Cardiac fibroblast (primary cell): ENCODE results near the gene SLC2A13.

Experiments used
- DNase-seq, 2 donors: peaks; one replicate each; pipeline versions ENCODE4 v3.0.0 to v3.0.0-alpha.2; 2010; ENCODE audit warnings: low read depth in 2 of 2
- H3K4me3 ChIP-seq, 2 donors: replicated peaks in 1 of 2; 1 replicate in 1 of 2; 2 replicates in 1 of 2; pipeline ENCODE4 v1.5.1; 2011; ENCODE audit warnings: low read depth in 2 of 2, low read length in 2 of 2, mild to moderate bottlenecking in 2 of 2, moderate library complexity in 1 of 2
- CTCF ChIP-seq: IDR thresholded peaks from one replicate; pipeline ENCODE4 v1.5.1; 2011; ENCODE audit warnings: low read depth, mild to moderate bottlenecking, low read length, inconsistent platforms

Gene SLC2A13

DNA sequence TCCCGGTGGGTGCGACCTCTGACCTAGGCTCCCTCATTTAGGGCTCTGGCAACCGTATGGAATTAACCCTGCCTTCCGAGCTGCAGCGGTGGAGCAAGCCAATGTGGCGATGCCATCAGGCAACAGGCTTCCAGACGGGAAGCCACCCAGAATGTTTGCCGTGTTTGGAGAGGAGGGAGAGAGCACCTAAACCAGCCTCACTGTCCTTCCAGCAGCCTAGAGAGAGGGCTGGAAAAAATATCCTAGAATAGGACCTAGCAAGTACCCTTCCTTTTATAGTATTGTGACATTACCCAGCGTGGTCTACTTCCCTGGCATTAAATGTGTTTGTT, 287 bp upstream of the SLC2A13 start:
- TF ChIP-seq CTCF = no peak
- no peak for DNase-seq
- peak overlapping the region; percentile 22 to 83 for H3K4me3 ChIP-seq

DNA sequence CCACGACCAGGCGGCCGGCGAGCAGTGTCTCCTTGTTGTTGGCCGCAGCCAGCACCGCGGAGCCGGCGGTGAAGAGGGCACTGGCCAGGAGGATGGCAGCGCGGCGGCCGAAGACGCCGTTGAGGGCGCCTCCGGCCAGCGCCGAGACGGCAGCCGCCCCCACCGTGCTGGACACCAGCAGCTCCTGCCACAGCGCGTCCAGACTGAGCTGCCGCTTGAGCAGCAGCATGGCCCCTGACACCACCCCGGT, 691 bp downstream of the SLC2A13 start:
- H3K4me3 ChIP-seq = peak overlapping the region; percentile 82 to 83
- peak in 1 of 2 donors; percentile 43 for DNase-seq
- TF ChIP-seq CTCF = no peak

GRCh38 chr12:40104461-40105264, 1.2 kb downstream of the SLC2A13 start:
- H3K4me3 ChIP-seq = peak overlapping the region; percentile 82 to 83
- DNase-seq = peak in 1 of 2 donors; percentile 6
- TF ChIP-seq CTCF = no peak

DNA sequence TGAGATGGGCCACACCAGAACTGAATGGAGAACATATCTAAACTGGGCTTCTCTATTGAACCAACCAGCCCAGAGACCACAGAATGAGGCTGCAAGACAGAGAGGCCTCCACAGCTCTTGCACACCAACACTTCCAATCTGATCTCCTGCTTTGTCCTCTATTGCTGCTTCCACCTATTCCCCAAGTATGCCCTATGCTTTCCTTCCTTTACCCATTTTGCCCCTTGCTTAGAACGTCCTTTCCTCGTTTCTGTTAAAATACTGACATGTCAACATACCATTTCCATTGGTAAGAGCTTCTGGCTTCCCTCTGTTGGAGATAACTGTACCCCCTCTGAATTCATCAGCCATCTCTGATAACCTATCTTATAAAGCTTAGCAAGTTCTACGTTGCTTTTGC, 2.8 kb downstream of the SLC2A13 start:
- TF ChIP-seq CTCF = no peak
- no peak overlapping the region for H3K4me3 ChIP-seq
- no peak for DNase-seq

GRCh38 chr12:40101747-40102146, 4.1 kb downstream of the SLC2A13 start:
- no peak for TF ChIP-seq CTCF
- no peak overlapping the region for H3K4me3 ChIP-seq
- DNase-seq = no peak

- DNase-seq = peak in 1 of 2 donors; percentile 30
- no peak overlapping the region for H3K4me3 ChIP-seq
- TF ChIP-seq CTCF = no peak
Measured at GRCh38 chr12:40099423-40099853, 6.4 kb downstream of the SLC2A13 start.
